ENCODE measurements around the gene NAB2.

Gene NAB2

DNA sequence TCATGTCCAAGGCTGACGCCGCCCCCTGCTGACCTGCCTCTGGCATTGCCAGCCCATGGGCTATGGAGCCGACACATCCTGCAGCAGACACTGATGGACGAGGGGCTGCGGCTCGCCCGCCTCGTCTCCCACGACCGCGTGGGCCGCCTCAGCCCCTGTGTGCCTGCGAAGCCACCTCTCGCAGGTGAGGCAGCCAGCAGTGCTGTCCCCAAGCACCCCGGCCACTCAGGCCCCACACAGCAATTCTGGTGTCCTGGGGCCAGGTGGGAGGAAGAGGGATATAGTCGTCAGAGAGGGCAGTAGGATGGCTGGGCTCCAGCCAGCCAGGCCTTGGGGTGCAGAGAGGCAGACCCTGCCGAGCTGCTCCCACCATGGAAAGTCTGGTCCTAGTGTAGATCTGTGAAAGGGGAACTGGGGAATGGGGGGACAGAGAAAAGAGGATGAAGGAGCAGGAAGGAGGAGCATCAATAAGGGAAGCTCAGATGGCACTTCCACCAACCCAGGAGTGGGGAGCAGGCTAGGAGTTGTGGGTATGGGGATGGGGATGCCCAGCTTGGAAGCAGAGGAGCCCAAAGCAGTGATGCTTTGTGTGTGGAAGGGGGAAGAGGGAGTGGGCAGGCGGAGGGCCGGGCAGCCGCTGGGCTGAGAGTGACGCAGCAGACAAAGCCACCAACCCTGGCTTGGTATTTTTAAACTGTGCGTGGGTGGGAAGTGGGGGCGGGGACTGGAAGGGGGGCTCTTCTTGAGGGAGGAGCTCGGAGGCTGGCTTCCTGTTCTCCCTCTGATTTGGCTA is 4.7 kb downstream of the NAB2 start:
- DNase-seq (ENCODE audit: low read depth) = peak; percentile 49

DNA sequence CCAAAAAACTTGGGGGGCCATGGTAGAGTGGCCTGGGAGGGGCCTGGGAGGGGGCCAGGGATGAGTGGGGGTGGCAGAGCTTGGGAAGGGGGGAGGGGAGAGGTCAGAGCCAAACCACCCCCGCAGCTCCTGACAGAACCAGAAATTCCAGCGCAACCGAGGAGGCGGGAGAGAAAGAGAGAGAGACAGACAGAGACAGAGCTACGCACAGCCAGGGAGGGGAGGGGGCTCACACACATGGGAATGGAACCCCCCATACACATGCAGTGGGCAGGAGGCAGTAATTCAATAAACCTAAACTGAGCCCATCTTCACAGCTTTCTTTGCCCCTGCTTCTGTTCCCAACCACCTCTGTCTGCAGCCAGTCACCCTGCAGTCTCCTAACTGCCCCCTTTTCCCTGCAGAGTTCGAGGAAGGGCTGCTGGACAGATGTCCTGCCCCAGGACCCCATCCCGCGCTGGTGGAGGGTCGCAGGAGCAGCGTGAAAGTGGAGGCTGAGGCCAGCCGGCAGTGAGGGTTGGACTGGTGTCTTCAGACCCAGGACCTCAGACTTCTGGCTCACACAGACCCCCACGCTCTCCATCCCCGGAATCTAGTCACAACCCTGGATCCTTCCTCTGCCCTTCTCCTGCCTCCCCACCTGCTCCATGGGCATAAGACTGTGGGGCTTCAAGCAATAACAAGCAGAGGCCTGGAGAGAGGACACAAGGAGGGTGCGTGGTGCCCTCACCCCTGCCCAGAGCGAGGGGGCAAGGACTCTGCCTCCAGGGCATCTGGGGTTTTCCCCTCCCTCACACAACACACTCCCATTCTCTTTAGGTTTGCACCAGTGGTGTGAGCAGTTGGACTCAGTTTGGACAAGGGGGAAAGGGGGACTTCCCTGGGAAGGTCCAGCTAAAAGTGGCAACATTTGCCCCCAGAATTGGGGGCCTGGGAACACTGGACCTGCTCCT is 5.6 kb downstream of the NAB2 start:
- no peak for DNase-seq (ENCODE audit: low read depth)

DNA sequence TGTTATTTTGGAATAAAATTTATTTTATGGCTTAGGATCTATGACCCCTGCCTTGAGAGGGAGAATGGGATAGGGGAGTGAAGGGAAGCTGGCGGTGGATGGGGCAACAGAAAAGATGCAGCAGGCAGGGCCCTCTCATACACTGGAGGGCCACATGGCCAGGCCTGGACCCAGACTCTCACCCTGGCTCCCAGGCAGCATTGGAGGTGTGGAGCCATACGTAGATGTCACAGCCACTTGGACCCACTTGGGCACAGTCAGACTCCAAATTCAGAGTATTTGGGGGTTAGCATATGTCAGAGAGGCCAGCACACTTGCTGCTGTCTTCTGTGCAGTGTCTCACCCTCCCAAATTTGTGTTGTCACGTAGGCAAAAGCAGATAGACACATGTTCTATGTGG is 6.5 kb downstream of the NAB2 start:
- no peak for DNase-seq (ENCODE audit: low read depth)

DNA sequence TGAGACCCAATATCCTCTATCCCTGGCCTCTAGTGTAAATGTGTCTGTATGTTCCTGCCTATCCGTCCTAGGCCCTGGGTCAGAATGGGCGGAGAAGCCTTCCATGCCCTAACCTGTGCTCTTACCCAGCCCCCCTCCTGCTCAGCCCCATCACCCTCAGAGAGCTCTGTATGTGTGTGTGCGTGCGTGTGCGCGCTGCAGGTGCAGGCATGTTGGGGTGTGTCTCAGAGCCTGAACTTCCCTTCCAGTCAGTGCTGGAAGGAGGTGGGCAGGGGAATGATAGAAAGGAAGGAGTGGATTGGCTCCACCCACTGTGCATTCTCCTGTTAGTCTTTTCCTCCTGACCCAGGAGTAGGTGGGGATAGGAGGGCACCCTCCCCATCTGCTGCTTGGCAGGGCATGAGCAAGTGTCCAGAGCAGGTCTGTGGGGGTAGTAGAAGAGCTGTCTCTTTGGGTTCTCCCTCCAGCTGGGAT is 7.2 kb downstream of the NAB2 start:
- no peak for DNase-seq (ENCODE audit: low read depth)

DNA sequence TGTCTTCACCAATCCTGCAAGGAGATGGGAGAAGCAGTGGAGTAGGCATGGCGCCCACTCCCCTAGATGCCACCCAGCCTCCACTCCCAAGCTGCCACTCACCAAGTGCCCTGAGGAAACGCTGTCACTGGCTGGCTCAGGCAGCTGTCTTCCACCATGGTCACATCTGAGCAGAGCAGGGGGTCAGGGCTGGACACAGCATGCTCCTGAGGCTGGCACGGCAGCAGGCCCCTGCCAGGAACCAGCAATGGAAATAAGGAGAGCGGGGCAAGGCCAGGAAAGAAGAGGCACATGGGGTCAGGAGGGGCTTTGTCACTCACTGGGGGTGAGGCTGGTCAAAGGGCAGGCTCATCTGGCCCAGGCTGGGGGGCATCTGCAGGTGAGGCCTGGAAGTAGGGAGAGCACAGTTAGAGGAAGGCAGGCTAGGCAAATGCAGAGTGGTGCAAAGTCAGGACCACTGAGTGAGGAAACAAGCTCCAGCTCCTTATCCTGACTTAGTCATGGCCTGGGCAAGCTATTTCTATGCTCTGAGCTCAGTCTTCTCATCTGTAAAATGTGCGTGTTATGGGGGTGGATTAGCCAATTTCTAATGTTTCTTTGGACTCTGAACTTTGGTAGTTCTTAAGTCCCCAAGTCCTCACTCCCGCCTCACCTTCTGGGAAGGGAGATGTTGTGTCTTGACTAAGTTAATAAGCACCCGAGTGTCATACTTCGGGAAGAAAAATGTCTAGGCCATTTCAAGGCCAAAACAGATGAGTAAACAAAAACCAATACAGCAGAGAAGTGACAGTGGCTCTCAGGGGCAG is 8.0 kb downstream of the NAB2 start:
- DNase-seq (ENCODE audit: low read depth) = no peak

DNA sequence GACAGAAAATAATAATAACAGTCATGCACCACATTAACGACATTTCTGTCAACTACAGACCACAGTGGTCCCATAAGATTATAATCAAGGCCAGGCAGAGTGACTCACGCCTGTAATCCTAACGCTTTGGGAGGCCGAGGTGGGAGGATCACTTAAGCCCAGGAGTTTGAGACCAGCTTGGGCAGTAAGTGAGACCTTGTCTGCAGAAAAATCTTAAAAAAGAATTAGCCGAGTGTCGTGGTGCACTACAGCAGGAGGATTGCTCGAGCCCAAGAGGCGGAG is 8.6 kb downstream of the NAB2 start:
- no peak for DNase-seq (ENCODE audit: low read depth)

DNA sequence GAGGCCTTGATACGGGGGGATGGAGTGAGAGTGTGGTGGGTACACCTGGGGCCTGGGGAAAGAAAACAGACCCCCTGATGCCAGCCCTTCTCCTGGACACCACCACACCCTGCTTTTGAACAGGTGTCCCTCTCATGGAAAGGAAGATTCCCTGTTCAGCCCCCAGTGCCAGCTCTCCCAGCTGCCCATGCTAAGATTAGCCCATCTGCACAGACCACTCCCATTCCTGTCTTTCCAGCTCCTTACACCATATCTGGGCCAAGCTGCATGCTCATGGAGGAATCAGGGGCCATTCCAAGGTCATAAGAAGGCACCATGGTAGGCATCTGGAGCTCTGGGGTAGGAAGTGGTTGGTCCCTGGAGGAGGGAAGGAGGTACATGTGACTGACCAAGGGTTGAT is 9.6 kb downstream of the NAB2 start:
- no peak for DNase-seq (ENCODE audit: low read depth)

DNA sequence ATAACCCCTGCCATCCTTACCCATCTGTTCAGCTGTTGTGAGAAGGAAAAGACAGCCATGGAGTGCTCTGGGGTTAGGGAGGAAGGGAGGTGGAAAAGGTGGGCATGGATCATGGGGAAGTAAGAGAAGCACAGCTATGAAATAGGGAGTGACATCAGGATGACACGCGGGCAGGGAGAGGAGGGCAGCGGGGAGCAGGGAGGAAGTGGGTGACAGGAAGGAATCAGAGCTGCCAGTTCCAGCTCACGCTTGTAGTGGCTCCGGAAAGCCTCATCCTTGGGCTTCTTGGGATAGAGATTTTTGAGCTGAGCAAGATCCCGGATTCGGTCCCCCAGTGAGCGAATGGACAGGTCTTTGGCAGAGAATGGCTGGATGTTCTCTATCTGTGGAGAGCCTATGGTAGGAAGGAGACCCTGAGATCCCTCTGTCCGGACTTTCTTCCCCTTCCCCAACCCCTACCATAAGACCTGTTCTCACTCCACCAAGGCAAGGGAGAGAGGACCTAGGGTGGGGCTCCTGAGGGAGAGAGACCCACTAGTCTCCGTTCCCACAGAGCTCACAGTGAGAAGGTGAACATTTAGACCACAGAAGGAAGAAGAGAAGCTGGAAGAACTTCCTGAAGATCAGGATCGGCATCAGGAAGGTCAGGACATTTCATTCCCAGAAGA is 10.3 kb downstream of the NAB2 start:
- DNase-seq (ENCODE audit: low read depth) = no peak

DNA sequence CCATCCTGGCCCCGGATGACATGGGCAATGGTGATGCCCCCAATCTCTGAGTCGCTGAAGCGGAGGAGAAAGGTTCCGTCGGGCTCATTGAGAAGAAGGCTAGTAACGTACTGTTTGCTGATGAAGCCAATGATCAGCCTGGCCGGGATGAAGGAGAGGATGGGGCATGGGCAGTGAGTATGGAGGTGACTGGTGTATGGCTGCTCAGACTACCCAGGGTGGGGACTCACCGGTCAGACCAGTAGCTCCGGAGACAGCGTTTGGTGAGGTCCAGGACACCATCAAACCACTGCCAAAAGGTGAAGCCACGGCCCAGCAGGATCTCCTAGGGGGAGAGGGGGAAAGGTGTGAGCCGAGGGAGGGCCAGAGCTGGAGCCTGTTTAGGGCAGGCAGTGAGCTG is 10.9 kb downstream of the NAB2 start:
- DNase-seq (ENCODE audit: low read depth) = no peak

DNA sequence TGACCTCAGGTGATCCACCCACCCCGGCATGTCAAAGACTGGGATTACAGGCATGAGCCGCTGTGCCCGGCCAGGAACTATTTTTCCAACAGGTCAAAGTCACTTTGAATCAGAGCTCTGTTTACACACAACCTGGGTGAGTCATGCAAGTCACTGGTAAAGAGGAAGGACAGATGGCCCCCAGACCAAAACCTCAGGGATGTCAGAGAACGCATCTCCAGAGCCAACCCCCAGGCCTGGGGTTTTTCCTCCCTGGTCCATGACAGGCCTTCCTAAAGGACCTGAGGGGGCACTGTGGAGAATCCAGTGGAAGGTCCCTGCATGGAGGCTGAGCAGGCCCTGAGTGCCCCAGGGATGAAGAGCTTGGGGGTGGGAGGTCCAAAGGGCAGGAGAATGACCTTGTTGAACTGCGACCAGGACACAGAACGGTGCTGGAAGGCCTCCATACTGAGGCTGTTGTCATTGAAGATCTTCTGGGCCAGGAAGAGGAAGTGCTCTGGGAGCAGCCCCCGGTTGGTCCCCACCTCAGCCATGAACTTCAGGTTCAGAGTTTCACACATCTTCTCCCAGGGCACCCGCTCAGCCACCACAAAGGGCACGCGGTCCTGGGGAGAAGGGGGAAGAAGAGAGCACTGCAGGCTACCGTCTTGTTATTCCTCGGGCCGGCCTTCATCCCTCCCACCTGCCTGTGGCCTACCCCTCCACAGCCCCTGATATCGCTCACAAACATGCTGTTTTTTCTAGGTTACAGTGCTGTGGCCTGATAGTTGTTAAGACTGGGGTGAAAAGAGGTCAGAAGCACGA is 13.2 kb downstream of the NAB2 start:
- no peak for DNase-seq (ENCODE audit: low read depth)

DNA sequence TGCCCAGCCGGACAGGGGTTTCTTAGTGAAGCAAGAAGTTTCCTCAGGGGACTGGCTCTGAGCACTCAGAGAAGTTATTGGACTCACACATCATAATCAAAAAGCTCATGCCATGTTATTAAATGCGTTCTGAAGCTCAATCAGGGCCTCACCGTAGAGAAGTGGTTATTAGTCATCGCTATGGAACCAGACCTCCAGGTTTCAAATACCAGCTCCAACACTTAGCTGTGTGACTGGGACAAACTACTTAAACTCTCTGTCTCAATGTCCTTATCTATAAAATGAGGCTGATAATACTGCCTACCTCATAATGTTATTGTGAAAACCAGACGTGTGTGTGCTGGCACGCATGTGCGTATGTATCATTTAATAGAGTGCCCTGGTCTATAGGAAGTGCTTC is 14.9 kb downstream of the NAB2 start:
- DNase-seq (ENCODE audit: low read depth) = no peak

DNA sequence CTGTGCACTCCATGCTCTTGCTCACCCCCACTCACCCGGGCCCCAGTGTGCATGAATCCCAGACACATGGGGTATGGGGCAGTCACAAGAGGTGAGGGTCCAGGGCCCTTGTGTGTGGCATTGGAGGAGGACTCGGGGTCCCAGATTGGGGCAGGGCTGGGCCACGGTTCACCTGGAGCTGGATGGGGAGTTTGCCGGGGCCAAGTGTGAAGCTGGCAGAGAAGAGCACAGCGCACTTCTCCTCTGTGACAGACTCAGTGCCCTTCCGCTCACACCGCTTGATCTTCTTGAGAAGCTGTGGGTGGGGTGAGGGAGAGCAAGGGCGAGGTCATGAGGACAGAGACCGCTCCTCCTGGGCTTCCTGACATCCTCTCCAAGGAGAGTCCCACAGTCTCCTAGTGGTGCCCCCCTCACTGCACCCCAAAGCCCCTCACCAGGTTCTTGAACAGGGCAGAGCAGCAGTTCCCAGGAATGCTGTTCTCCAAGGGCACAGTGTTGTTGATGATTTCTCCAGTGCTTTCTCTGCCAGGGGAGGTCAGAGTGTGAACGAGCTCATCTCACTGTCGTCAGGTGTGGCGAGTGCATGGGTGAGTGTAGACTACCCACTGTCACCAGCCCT is 15.5 kb downstream of the NAB2 start:
- no peak for DNase-seq (ENCODE audit: low read depth)

DNA sequence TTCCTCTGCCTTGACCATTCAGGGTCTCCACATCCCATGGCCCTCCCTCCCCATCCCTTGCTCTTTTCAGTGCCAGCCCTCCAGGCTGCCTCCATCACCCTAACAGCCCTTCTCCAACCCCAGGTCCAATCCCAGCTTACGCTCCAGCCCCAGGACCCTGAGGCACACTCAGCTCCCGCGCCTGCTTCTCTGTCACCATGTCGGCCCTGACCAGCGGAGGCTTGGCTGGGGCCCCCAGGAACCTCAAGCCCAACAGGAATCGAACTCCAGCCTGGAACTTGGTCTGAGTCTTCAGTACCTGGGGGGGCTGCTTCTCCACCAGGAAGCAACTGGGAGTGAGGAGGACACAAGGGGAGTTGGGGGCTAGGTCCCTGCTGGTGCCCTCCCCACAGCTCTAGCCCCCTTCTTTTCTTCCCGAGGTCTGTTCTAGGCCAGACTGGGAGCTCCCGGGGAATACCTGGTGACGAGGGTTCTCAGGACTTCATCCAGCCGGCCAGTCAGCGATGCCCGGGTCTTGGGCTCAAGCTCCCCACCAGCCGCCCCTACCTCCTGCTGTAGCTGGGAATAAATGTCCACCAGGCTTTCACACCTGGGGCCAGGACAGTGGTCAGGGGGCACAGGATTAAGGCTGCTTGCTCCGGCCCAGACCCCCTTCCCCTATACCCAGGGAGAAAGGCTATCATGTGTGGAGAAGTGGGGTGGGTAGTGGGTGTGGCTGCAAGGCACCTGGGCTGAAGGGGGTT is 16.3 kb downstream of the NAB2 start:
- no peak for DNase-seq (ENCODE audit: low read depth)

DNA sequence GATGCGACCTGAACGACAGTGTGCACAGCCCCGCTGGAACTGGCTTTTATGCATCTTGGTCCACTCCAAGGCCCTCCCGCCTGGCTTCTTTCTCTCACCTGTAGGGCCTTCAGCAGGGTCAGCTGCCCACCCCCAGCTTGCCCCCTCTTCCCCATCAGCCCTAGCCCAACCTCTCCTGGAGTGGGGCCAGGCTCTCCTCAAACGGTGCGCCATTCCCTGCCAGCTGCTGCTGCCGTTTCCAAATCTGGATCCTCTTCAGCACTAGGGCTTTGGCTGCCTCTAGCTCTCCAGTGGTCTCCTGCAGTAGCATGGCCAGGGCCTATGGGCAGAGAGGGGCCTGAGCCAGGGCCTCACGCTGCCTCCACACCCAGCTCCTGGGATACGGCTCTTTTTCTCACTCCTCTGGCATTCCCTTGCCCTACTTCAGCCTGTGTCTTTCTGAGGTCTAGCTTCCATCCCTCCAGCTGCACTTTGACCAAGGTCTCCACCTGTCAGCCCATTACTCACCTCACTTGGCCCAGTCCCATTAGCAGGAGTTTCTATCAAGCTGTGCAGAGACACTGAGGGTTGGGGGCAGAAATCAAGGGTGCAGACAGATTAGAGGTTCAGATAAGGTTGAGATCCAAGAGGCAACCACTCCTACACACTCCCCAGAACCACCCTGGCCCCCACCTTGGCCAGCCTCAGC is 17.3 kb downstream of the NAB2 start:
- no peak for DNase-seq (ENCODE audit: low read depth)

DNA sequence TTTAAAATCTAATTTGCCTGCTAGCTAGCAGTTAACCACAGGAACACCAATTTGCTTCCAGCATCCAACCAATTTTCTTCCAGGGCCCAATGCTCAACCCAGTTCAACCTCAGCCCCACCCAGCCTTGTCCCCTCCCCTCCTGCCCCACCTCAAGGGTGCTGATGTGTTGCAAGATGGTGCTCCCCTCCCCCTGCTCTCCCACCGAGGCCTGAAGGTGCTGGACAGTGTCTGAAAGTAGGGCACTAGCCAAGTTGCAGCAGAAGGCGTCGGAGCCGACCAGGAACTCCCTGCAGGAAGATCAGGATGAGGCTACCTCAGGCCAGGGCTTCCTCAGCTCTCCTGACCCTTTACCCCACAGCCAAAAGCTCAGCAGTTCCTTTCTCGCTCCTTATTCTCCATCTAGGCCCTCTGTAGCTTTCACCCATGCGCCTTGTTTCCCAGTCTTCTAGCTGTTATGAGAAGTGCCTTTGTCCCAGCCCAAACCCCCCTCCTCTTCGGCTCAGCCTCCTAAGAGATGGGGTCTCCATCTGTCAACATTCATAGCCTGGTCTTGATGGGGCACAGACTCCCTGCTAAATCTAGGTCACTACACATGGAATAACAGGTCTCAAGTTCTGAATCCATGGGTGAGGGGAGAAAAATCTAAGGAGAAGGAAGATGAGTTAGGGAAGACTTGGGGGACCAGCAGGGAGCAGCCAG is 18.7 kb downstream of the NAB2 start:
- DNase-seq (ENCODE audit: low read depth) = no peak

DNA sequence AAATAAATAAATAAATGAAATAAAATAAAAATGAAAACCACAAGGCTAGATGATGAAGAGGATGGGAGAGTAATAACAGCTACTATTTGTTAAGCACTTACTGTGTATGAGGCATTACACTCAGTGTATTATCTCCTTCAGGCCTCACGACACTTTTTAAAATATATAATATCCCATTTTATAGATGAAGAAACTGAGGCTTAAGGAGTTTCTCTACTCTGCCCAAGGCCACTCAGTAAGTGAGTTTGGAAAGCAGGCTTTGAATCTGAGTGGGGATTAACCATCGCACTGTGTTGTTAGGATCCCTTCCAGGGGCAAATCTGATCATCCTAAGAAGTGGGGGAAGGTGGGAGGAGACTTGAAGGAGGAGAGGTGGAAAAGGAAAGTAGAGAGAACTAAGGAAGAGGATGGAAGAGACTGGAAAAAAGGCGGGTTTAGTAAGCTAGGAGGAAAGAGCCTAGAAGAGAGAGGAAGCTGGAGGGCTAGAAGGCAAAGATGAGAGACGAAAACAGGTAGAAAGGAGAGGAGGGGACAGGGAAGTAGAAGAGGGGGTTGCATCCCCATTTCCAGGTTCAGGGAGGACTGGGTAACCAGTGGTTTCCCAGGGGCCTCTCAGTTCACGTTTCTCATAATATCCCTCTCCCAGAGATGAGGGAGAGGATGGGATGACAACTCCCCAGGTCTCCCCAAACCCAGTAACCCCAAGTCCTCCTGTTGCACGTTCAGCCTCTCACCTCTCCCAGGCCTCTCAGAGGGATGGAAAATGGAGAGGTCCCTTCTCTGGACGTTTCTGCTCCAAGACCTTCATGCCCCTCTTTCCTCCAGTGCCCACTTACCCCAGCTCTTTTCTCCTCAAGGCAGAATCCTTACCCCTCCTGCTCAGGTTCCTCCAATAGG is 20.5 kb downstream of the NAB2 start:
- no peak for DNase-seq (ENCODE audit: low read depth)

Measured in stimulated activated CD8-positive, alpha-beta memory T cell treated with anti-CD3 and anti-CD28 coated beads, Interleukin-15, amount 100 ng/mL, for 1 hour (primary cell).